ENCODE data around the gene C10orf105. TPM values are rescaled to one million over a fixed set of nuclear protein-coding genes. Genes with fewer than 3 reads are reported as not detected.

The C10orf105 gene
- total and polyA plus RNA-seq, 4 donors: 0.36 to 0.42 TPM; not detected in 2

DNA sequence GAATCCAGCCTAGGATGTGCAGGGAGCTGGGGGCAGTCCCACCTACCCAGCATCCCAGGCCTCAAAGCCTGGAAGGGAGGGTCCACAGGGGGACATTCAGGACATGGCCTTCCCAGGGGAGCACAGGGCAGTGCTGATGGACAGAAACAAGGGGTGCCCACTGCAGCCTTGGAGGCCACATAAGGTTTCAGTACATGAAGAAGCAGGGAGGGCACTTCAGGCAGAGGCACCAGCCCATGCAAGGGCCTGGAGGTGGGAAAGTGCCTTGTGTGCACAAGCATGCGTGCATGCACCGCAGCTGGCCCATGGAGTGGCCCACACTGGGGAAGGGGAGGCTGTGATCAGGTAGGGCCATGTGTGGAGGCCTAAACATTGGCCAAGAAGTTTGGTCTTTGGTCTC lies 9.1 kb downstream of the C10orf105 start:
- no peak for ATAC-seq (ENCODE audit: low FRiP score)
- intact Hi-C loops (cut with DNase I): loop anchor here in 1 of 2 donors (5.0 kb wide), 1 partner anchor 57 kb away; no protein-coding TSS in a partner anchor
- WGBS, 2 donors: 95 to 97% methylated on average over 2 of the region's 2 CpGs

GRCh38 chr10:71708897-71709882 lies 10.4 kb downstream of the C10orf105 start:
- DNase-seq: no peak
- Histone ChIP-seq H3K27ac (ENCODE audit: low read depth in 1 of 2, low read length in 2 of 2) (no peak overlapping the region), H3K27me3 (ENCODE audit: control insufficient read depth in 1 of 2, insufficient read depth in 2 of 2, low read length in 1 of 2) (no peaks in the 10 kb centered on the region), H3K4me3 (ENCODE audit: low read length in 2 of 2) (no peak overlapping the region), H3K4me1 (ENCODE audit: control insufficient read depth in 1 of 2, insufficient read depth in 2 of 2, low read length in 2 of 2) (no peaks in the 10 kb centered on the region), H3K36me3 (ENCODE audit: control insufficient read depth in 1 of 2, insufficient read depth in 2 of 2, low read length in 1 of 2) (no peaks in the 10 kb centered on the region), H3K9me3 (ENCODE audit: control insufficient read depth, low read length) (no peaks in the 10 kb centered on the region)
- intact Hi-C loops (cut with DNase I): loop anchor here (5.0 to 10.0 kb wide), 5 partner anchors 106 to 636 kb away; partner anchors contain the start of gene SLC29A3 (in 2 of the 2)
- no peak for ATAC-seq (ENCODE audit: low FRiP score)
- 83 to 85% methylated on average over 28 of the region's 28 CpGs for WGBS, 2 donors

More for the DNA sequence above, 9.1 kb downstream of the C10orf105 start:
- H3K27me3 ChIP-seq (ENCODE audit: control insufficient read depth in 1 of 2, insufficient read depth in 2 of 2, low read length in 1 of 2): no peaks in the 10 kb centered on the region
- no peak overlapping the region for H3K27ac ChIP-seq (ENCODE audit: low read depth in 1 of 2, low read length in 2 of 2)
- DNase-seq: no peak
- no peak overlapping the region for H3K4me3 ChIP-seq (ENCODE audit: low read length in 2 of 2)
- H3K4me1 ChIP-seq (ENCODE audit: control insufficient read depth in 1 of 2, insufficient read depth in 2 of 2, low read length in 2 of 2): no peaks in the 10 kb centered on the region
- H3K9me3 ChIP-seq (ENCODE audit: control insufficient read depth, low read length): no peaks in the 10 kb centered on the region
- no peaks in the 10 kb centered on the region for H3K36me3 ChIP-seq (ENCODE audit: control insufficient read depth in 1 of 2, insufficient read depth in 2 of 2, low read length in 1 of 2)

- 18% methylated on average over 10 of the region's 10 CpGs for WGBS, 2 donors
- ATAC-seq (ENCODE audit: low FRiP score) (no peak), DNase-seq (peak in 1 of 2 donors; percentile 88)
- no peak overlapping the region for H3K27ac ChIP-seq (ENCODE audit: low read depth in 1 of 2, low read length in 2 of 2)
- H3K36me3 ChIP-seq (ENCODE audit: control insufficient read depth in 1 of 2, insufficient read depth in 2 of 2, low read length in 1 of 2): no peaks in the 10 kb centered on the region
- no peaks in the 10 kb centered on the region for H3K27me3 ChIP-seq (ENCODE audit: control insufficient read depth in 1 of 2, insufficient read depth in 2 of 2, low read length in 1 of 2)
- H3K4me1 ChIP-seq (ENCODE audit: control insufficient read depth in 1 of 2, insufficient read depth in 2 of 2, low read length in 2 of 2): no peaks in the 10 kb centered on the region
- H3K9me3 ChIP-seq (ENCODE audit: control insufficient read depth, low read length): no peaks in the 10 kb centered on the region
- intact Hi-C loops (cut with DNase I): loop anchor here (5.0 to 10.0 kb wide), 5 partner anchors 106 to 636 kb away; partner anchors contain the start of gene SLC29A3 (in 2 of the 2)
- no peak overlapping the region for H3K4me3 ChIP-seq (ENCODE audit: low read length in 2 of 2)
These were observed 11.3 kb downstream of the C10orf105 start for GRCh38 chr10:71708301-71708703.

DNA sequence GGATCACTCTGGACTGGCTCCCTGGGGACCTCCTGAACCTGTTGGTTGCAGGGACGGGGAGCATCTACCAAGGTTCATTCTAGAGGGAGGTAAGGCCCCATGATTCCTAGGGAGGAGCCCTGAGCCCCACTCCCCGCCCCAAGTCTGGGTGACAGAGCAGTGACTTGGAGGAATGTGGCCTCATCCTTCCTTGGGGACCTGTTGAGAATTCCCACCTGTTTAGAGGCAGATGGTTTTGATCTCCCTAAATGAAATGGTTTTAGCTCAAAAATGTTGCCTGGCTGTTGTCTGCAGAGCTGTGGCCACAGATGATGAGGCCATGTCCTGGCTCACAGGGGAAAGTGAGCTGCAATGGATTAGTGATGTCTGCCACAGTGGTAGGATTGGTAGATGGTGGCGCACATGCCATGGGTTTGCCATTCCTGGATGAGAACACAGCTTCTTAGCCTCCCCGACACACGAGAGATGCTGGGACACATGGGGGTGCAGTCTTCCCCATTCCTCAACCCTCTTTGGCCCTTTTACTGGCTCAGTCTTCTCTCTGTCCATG lies 12.3 kb downstream of the C10orf105 start:
- no peak for ATAC-seq (ENCODE audit: low FRiP score)
- no peak overlapping the region for H3K4me3 ChIP-seq (ENCODE audit: low read length in 2 of 2)
- H3K36me3 ChIP-seq (ENCODE audit: control insufficient read depth in 1 of 2, insufficient read depth in 2 of 2, low read length in 1 of 2): no peaks in the 10 kb centered on the region
- no peaks in the 10 kb centered on the region for H3K9me3 ChIP-seq (ENCODE audit: control insufficient read depth, low read length)
- no peak for DNase-seq
- H3K27me3 ChIP-seq (ENCODE audit: control insufficient read depth in 1 of 2, insufficient read depth in 2 of 2, low read length in 1 of 2): no peaks in the 10 kb centered on the region
- intact Hi-C loops (cut with DNase I): loop anchor here (5.0 to 10.0 kb wide), 5 partner anchors 107 to 637 kb away; partner anchors contain the start of gene SLC29A3 (in 2 of the 2)
- 95 to 96% methylated on average over 5 of the region's 5 CpGs for WGBS, 2 donors
- no peak overlapping the region for H3K27ac ChIP-seq (ENCODE audit: low read depth in 1 of 2, low read length in 2 of 2)
- no peaks in the 10 kb centered on the region for H3K4me1 ChIP-seq (ENCODE audit: control insufficient read depth in 1 of 2, insufficient read depth in 2 of 2, low read length in 2 of 2)

- WGBS, 2 donors: 93 to 94% methylated on average over 35 of the region's 35 CpGs
- H3K36me3 ChIP-seq (ENCODE audit: control insufficient read depth in 1 of 2, insufficient read depth in 2 of 2, low read length in 1 of 2): no peaks in the 10 kb centered on the region
- H3K27me3 ChIP-seq (ENCODE audit: control insufficient read depth in 1 of 2, insufficient read depth in 2 of 2, low read length in 1 of 2): no peaks in the 10 kb centered on the region
- no peak overlapping the region for H3K4me3 ChIP-seq (ENCODE audit: low read length in 2 of 2)
- no peak overlapping the region for H3K27ac ChIP-seq (ENCODE audit: low read depth in 1 of 2, low read length in 2 of 2)
- intact Hi-C loops (cut with DNase I): loop anchor here (5.0 to 10.0 kb wide), 5 partner anchors 108 to 638 kb away; partner anchors contain the start of gene SLC29A3 (in 2 of the 2)
- no peaks in the 10 kb centered on the region for H3K4me1 ChIP-seq (ENCODE audit: control insufficient read depth in 1 of 2, insufficient read depth in 2 of 2, low read length in 2 of 2)
- no peaks in the 10 kb centered on the region for H3K9me3 ChIP-seq (ENCODE audit: control insufficient read depth, low read length)
- ATAC-seq (ENCODE audit: low FRiP score): no peak
- DNase-seq: no peak
These were observed 13.1 kb downstream of the C10orf105 start for GRCh38 chr10:71706216-71707121.

DNA sequence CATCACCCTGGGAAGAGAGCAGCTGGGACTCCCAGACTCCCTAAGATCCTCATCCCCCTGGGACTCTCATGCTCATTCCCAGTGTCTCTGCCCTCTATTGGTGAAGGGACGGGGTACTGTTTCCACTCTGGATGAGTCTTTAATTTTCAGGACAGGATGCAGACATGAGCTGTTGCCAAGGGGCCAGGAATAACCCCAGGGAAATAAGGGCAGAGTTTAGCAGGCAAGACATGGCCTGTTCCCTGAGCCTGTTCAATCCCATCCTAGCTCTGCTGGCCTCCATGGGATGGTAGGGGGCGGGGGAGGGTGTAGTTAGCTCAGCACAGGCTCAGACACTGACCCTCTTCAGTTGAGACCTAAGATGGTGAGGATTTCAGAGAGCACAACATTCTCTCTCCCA lies 14.0 kb downstream of the C10orf105 start:
- H3K9me3 ChIP-seq (ENCODE audit: control insufficient read depth, low read length): no peaks in the 10 kb centered on the region
- ATAC-seq (ENCODE audit: low FRiP score) (no peak), DNase-seq (no peak)
- WGBS, 2 donors: 89 to 92% methylated on average over 2 of the region's 2 CpGs
- no peak overlapping the region for H3K4me3 ChIP-seq (ENCODE audit: low read length in 2 of 2)
- intact Hi-C loops (cut with DNase I): loop anchor here (5.0 to 10.0 kb wide), 5 partner anchors 109 to 639 kb away; partner anchors contain the start of gene SLC29A3 (in 2 of the 2)
- no peaks in the 10 kb centered on the region for H3K36me3 ChIP-seq (ENCODE audit: control insufficient read depth in 1 of 2, insufficient read depth in 2 of 2, low read length in 1 of 2)
- no peaks in the 10 kb centered on the region for H3K27me3 ChIP-seq (ENCODE audit: control insufficient read depth in 1 of 2, insufficient read depth in 2 of 2, low read length in 1 of 2)
- H3K27ac ChIP-seq (ENCODE audit: low read depth in 1 of 2, low read length in 2 of 2): no peak overlapping the region
- no peaks in the 10 kb centered on the region for H3K4me1 ChIP-seq (ENCODE audit: control insufficient read depth in 1 of 2, insufficient read depth in 2 of 2, low read length in 2 of 2)

GRCh38 chr10:71704816-71705215 lies 14.8 kb downstream of the C10orf105 start:
- no peaks in the 10 kb centered on the region for H3K9me3 ChIP-seq (ENCODE audit: control insufficient read depth, low read length)

DNA sequence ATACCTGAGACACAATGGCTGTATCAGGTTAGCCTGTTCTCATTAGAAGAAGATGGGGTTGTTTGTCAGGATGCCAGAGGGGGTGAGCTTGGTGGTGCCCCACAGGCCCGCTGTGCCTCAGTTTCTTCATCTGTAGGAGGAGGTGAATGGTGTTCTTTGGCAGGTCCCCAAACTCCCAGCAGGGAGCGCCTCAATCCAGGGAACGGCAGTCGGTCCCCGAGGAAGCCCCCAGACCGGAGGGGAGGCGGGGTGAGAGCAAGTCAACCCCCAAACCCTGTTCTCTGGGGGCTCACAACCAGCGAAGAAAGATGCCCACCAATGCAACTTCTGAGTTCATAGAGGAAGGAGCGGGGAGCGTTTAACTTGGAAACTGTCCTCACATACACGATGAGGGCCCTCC lies 16.0 kb downstream of the C10orf105 start:
- intact Hi-C loops (cut with DNase I): loop anchor here (10.0 kb wide), 3 partner anchors 111 to 641 kb away; no protein-coding TSS in a partner anchor
- ATAC-seq (ENCODE audit: low FRiP score): no peak

More at GRCh38 chr10:71704816-71705215, 14.8 kb downstream of the C10orf105 start:
- Histone ChIP-seq H3K4me3 (ENCODE audit: low read length in 2 of 2) (no peak overlapping the region), H3K27me3 (ENCODE audit: control insufficient read depth in 1 of 2, insufficient read depth in 2 of 2, low read length in 1 of 2) (no peaks in the 10 kb centered on the region), H3K36me3 (ENCODE audit: control insufficient read depth in 1 of 2, insufficient read depth in 2 of 2, low read length in 1 of 2) (no peaks in the 10 kb centered on the region), H3K27ac (ENCODE audit: low read depth in 1 of 2, low read length in 2 of 2) (no peak overlapping the region), H3K4me1 (ENCODE audit: control insufficient read depth in 1 of 2, insufficient read depth in 2 of 2, low read length in 2 of 2) (no peaks in the 10 kb centered on the region)
- ATAC-seq (ENCODE audit: low FRiP score) (no peak), DNase-seq (no peak)
- intact Hi-C loops (cut with DNase I): loop anchor here (5.0 to 10.0 kb wide), 5 partner anchors 110 to 640 kb away; partner anchors contain the start of gene SLC29A3 (in 2 of the 2)
- WGBS, 2 donors: 96% methylated on average over 17 to 18 of the region's 18 CpGs

More for the DNA sequence above, 16.0 kb downstream of the C10orf105 start:
- Histone ChIP-seq H3K9me3 (ENCODE audit: control insufficient read depth, low read length) (no peaks in the 10 kb centered on the region), H3K27ac (ENCODE audit: low read depth in 1 of 2, low read length in 2 of 2) (no peak overlapping the region), H3K27me3 (ENCODE audit: control insufficient read depth in 1 of 2, insufficient read depth in 2 of 2, low read length in 1 of 2) (no peaks in the 10 kb centered on the region), H3K4me1 (ENCODE audit: control insufficient read depth in 1 of 2, insufficient read depth in 2 of 2, low read length in 2 of 2) (no peaks in the 10 kb centered on the region), H3K36me3 (ENCODE audit: control insufficient read depth in 1 of 2, insufficient read depth in 2 of 2, low read length in 1 of 2) (no peaks in the 10 kb centered on the region), H3K4me3 (ENCODE audit: low read length in 2 of 2) (no peak overlapping the region)
- WGBS, 2 donors: 81 to 83% methylated on average over 11 of the region's 11 CpGs
- no peak for DNase-seq
